ENCODE results near the gene RPS6KA5.
"Not testable (repeated sequence)": the region's sequence is repeated elsewhere in the genome, so short reads cannot be mapped to it uniquely, and the experiment has no call there.

Gene RPS6KA5

DNA sequence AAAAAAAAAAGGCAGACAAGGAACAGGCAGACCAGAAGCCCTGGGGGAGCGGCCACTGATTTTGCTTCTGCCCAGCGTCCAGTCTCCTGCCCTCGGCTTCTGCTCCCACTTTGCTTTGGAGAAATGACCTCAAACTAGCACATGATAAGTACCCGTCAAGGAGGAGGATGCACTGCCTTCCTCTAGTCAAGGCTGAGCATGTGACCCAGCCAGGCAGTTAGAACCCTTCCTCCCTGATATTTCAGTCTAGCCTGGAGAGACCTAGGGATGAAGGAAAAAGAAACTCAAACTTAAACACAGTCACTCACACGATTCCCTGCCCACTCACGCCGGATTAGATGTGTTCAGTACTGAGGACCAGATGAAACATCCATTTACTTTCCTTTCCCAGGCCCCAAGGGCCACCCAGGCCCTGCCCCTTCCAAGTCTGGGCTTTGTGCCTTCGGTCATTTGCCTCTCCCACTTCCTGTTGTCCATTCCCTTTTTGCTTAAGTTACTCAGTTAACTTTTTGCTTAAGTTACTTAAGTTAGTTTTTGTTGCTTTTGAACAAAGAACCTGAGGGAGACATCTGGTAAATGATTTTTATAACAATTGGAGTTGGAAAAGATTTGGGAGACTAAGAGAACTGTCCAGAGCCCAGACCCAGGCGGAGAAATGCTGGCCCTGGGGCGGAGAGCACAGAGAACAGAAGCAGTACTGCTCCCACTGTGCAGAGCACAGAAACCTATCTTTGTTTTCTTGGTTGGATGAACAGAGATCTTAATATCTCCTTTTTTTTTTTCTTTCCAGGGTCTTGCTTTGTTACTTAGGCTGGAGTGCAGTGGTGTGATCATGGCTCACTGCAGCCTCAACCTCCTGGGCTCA is 221.2 kb downstream of the RPS6KA5 start:
- TF ChIP-seq, protein P1, sequence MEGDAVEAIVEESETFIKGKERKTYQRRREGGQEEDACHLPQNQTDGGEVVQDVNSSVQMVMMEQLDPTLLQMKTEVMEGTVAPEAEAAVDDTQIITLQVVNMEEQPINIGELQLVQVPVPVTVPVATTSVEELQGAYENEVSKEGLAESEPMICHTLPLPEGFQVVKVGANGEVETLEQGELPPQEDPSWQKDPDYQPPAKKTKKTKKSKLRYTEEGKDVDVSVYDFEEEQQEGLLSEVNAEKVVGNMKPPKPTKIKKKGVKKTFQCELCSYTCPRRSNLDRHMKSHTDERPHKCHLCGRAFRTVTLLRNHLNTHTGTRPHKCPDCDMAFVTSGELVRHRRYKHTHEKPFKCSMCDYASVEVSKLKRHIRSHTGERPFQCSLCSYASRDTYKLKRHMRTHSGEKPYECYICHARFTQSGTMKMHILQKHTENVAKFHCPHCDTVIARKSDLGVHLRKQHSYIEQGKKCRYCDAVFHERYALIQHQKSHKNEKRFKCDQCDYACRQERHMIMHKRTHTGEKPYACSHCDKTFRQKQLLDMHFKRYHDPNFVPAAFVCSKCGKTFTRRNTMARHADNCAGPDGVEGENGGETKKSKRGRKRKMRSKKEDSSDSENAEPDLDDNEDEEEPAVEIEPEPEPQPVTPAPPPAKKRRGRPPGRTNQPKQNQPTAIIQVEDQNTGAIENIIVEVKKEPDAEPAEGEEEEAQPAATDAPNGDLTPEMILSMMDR (conservative IDR thresholded peaks at IDR 0.05), result no peak
- no peak overlapping the region for H3K27ac ChIP-seq

DNA sequence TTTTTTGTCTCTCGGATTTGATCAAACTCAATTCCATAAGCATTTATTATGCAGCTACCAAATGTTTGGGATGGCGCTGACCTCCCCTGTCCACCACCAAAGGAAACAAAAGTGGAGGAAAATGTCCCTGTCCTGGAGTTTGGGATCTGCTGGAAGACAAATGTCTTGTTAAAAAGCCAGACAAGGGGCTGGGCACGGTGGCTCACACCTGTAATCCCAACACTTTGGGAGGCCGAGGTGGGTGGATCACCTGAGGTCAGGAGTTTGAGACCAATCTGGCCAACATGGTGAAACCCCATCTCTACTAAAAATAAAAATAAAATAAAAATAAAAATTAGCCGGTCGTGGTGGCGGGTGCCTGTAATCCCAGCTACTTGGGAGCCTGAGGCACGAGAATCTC is 221.9 kb downstream of the RPS6KA5 start:
- H3K27ac ChIP-seq, result not testable (repeated sequence)

DNA sequence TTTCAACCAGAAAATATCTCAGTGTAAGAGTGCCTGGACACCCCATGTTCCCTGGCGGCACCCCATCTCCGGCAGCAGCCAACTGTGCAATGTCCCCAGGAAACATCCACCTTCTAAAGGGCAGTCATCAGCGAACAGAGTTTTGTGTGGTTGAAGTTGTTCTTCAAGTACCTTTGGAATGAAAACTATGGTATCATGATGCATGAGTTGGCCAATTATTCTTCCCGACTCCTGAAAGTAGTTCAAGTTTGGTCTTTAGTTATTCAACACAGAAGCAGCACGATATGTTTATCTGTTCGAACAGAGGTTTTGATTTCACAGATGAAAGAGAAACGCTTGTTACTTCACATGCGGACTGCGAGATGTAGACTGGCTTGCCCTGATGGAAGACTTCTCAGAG is 223.1 kb downstream of the RPS6KA5 start:
- TF ChIP-seq, protein P1 (conservative IDR thresholded peaks at IDR 0.05), result no peak
- no peak overlapping the region for H3K27ac ChIP-seq

DNA sequence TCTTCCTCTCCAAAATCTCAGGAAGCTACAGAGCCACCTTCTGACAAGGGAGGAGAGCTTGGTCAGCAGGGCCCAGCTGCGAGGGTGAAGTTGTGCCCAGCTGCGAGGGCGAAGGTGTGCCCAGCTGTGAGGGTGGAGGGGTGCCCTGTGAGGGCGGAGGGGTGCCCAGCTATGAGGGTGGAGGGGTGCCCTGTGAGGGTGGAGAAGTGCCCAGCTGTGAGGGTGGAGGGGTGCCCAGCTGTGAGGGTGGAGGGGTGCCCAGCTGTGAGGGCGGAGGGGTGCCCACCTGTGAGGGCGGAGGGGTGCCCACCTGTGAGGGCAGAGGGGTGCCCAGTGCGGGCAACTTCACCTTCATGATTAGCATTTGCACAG is 223.8 kb downstream of the RPS6KA5 start:
- H3K27ac ChIP-seq, result no peak overlapping the region
- TF ChIP-seq, protein P1 (conservative IDR thresholded peaks at IDR 0.05), result no peak

DNA sequence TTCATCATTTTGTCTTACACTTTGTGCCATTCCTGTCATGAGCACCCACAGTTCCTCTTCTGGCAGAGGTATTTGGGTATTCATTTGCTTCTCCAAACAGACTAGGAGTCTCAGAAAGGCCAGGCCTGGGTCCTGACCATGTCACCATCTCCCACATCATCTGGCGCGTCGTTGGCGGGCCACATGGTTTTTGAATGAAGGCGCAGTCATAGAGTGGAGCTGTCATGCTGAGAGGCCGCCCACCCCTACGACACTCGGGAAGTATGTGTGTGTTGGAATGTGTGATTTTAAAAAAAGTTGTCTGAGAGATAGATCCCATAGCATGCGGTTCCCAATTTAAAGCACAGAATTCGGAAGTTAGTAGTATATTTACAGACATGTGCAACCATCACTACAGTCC is 228.6 kb downstream of the RPS6KA5 start:
- TF ChIP-seq, protein P1 (conservative IDR thresholded peaks at IDR 0.05), result no peak
- H3K27ac ChIP-seq, result no peak overlapping the region

DNA sequence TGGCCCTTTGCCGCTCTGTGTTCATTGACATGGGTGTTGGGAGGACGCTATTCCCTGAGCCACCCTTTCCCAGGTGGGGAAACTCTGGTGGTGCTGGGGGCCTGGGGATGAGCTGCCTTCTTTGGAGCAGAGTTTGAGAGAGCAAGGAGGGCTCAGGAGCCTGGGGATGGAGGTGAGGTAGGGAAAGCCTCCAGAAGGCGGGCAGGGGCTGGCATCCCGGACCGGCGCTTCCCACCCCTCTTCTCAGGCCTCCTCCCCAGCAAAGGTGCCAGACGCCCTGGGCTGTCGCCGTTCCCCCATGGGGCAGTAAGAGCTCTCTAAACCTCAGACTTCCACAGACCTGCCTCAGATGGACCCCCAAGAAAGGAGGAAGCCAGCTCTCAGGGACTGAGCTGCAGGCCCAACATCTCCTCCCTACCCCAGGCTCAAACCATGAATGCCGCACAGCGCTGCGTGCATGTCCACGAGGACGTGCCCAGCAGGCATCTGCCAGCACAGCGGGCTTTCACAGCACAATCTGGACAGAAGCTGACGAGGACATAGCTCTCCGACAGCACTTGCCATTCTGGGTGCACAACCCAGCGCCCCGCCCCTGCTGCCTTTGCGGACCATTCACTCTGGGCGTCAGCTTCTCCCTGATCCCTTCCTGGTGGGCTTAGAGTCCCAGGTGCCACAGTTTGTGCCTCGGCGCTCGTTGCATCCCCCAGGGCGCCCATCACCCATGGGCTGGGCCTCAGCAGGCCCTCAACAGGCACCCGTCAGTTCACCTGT is 229.3 kb downstream of the RPS6KA5 start:
- H3K27ac ChIP-seq, result no peak overlapping the region

DNA sequence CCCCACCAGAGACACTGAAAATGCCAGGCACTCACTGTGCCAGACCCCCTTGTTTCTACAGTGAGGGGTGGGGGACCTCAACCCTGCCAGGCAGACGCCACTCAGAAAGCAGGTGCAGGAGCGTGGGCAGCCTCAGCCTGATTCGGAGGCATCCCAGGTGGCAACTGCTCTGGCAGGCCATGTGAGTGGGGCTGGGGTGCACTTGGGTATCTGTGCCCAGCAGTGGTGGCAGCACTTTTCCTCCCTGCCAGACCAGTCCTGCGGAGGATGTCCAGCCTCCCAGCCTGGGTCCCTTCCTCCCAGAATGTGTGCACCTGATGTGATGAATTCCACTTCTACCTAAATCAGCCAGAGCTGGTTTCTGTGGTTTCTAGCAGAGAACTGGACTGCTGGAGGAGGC is 230.8 kb downstream of the RPS6KA5 start:
- TF ChIP-seq, protein P1 (conservative IDR thresholded peaks at IDR 0.05), result no peak
- H3K27ac ChIP-seq, result no peak overlapping the region

More for the DNA sequence above, 229.3 kb downstream of the RPS6KA5 start:
- TF ChIP-seq, protein P1 (conservative IDR thresholded peaks at IDR 0.05), result no peak

Data from VCaP (cell line).